H1 (cell line): ENCODE measurements around the gene GNA12. TPM values are rescaled to one million over a fixed set of nuclear protein-coding genes. Genes with fewer than 3 reads are reported as not detected.

Experiments
- CTCF ChIA-PET: fragments of 300-600 bp; sonication (Branson Sonifier 250); formaldehyde crosslinking; loops from one replicate; lab custom pipeline; 2021; ENCODE audit not compliant: partially characterized antibody; lab: Charles Lee
- POLR2A ChIA-PET: fragments of 300-600 bp; sonication (Branson Sonifier 250); formaldehyde crosslinking; loops from one replicate; lab custom pipeline; 2021; ENCODE audit warnings: inconsistent platforms; ENCODE audit not compliant: partially characterized antibody; lab: Charles Lee
- DNase-seq, 2 experiments: peaks; one replicate each; pipeline versions ENCODE4 v3.0.0 to v3.0.0-alpha.2; 2010 to 2022; ENCODE audit warnings: low spot score in 2 of 2, low read depth in 1 of 2, mixed read lengths in 1 of 2
- FAIRE-seq: peaks from 2 replicates; lab custom pipeline; 2011; peaks lifted over from hg19 to GRCh38; lab: Jason Lieb, UNC
- H2AFZ ChIP-seq: 2 replicates; pipeline ENCODE4 v1.8.1; 2012; ENCODE audit warnings: low read length, inconsistent platforms
- H2AK5ac ChIP-seq: 2 replicates; pipeline ENCODE4 v1.6.1; 2013; ENCODE audit warnings: low read depth, low read length
- H2BK120ac ChIP-seq: replicated peaks from 2 replicates; pipeline ENCODE3; 2013; ENCODE audit warnings: low read depth, low read length, inconsistent platforms
- H2BK12ac ChIP-seq: 2 replicates; pipeline ENCODE4 v1.6.1; 2013; ENCODE audit warnings: low read depth, low read length
- H2BK15ac ChIP-seq: 2 replicates; pipeline ENCODE4 v1.6.1; 2013; ENCODE audit warnings: low read length
- H2BK20ac ChIP-seq: 2 replicates; pipeline ENCODE4 v1.6.1; 2013; ENCODE audit warnings: low read length
- H2BK5ac ChIP-seq: 2 replicates; pipeline ENCODE4 v1.6.1; 2013; ENCODE audit warnings: low read depth, low read length
- H3K14ac ChIP-seq: 2 replicates; pipeline ENCODE4 v1.6.1; 2013; ENCODE audit warnings: inconsistent platforms; ENCODE audit not compliant: insufficient read length
- H3K18ac ChIP-seq: 2 replicates; pipeline ENCODE4 v1.6.1; 2013; ENCODE audit warnings: low read length; ENCODE audit errors: extremely low read depth
- H3K23ac ChIP-seq: 2 replicates; pipeline ENCODE4 v1.6.1; 2013; ENCODE audit warnings: inconsistent platforms; ENCODE audit not compliant: insufficient read length
- H3K23me2 ChIP-seq: 2 replicates; pipeline ENCODE4 v1.6.1; 2013; ENCODE audit warnings: low read depth, low read length
- H3K27ac ChIP-seq: 2 replicates; pipeline ENCODE4 v1.6.1; 2011; ENCODE audit warnings: low read depth, low read length, inconsistent platforms
- H3K27me3 ChIP-seq, 4 experiments: replicated peaks in 1 of 4; 1 replicate in 1 of 4; 2 replicates in 3 of 4; pipeline versions ENCODE4 v1.6.1 to v1.8.1; 2011 to 2013; ENCODE audit warnings: low read length in 3 of 4, mild to moderate bottlenecking in 3 of 4, inconsistent platforms in 2 of 4, mixed read lengths in 2 of 4, moderate library complexity in 1 of 4; ENCODE audit not compliant: control insufficient read depth in 3 of 4, insufficient read depth in 3 of 4; ENCODE audit errors: extremely low read depth in 1 of 4
- H3K36me3 ChIP-seq, 4 experiments: 2 replicates each; pipeline versions ENCODE4 v1.6.1 to v1.8.1; 2011 to 2013; ENCODE audit warnings: mild to moderate bottlenecking in 4 of 4, low read length in 3 of 4, moderate library complexity in 2 of 4, control low read depth in 1 of 4, inconsistent platforms in 1 of 4; ENCODE audit not compliant: insufficient read depth in 4 of 4, control insufficient read depth in 2 of 4
- H3K4ac ChIP-seq: replicated peaks from 2 replicates; pipeline ENCODE3; 2013; ENCODE audit warnings: low read length, low read depth, mixed read lengths, inconsistent platforms; ENCODE audit not compliant: insufficient read length
- H3K4me1 ChIP-seq, 4 experiments: replicated peaks in 1 of 4; 1 replicate in 1 of 4; 2 replicates in 3 of 4; pipeline versions ENCODE4 v1.6.1 to v1.8.1; 2011 to 2013; ENCODE audit warnings: low read length in 3 of 4, inconsistent platforms in 2 of 4, mixed read lengths in 1 of 4; ENCODE audit not compliant: insufficient read depth in 4 of 4, control insufficient read depth in 3 of 4
- H3K4me2 ChIP-seq, 2 experiments: 2 replicates each; pipeline versions ENCODE4 v1.6.1 to v1.8.1; 2011 to 2013; ENCODE audit warnings: low read depth in 2 of 2, low read length in 2 of 2, control low read depth in 1 of 2, inconsistent platforms in 1 of 2, mild to moderate bottlenecking in 1 of 2; ENCODE audit not compliant: insufficient read depth in 1 of 2
- H3K4me3 ChIP-seq, 4 experiments: fragments of 200-600, 300-600 bp in 1 of 4; sonication (generic), shearing (Covaris generic), sonication (Bioruptor Twin) in 1 of 4; 2 replicates each; pipeline versions ENCODE4 v1.5.1 to v1.8.1; 2011 to 2016; ENCODE audit warnings: low read length in 4 of 4, low read depth in 3 of 4, control low read depth in 2 of 4, inconsistent platforms in 2 of 4, mild to moderate bottlenecking in 2 of 4, mixed read lengths in 1 of 4, moderate library complexity in 1 of 4; ENCODE audit not compliant: insufficient read depth in 2 of 4; ENCODE audit errors: extremely low read depth in 1 of 4
- H3K56ac ChIP-seq: replicated peaks from 2 replicates; pipeline ENCODE3; 2013; ENCODE audit warnings: low read depth, mild to moderate bottlenecking, mixed read lengths, low read length, inconsistent platforms; ENCODE audit not compliant: insufficient read length
- H3K79me1 ChIP-seq: 2 replicates; pipeline ENCODE4 v1.6.1; 2013; ENCODE audit warnings: low read depth, low read length, control low read depth
- H3K79me2 ChIP-seq, 2 experiments: 2 replicates each; pipeline versions ENCODE4 v1.6.1 to v1.8.1; 2012 to 2013; ENCODE audit warnings: low read length in 2 of 2, mild to moderate bottlenecking in 2 of 2, inconsistent platforms in 1 of 2; ENCODE audit not compliant: insufficient read depth in 2 of 2, control insufficient read depth in 1 of 2
- H3K9ac ChIP-seq, 4 experiments: replicated peaks in 1 of 4; 1 replicate in 1 of 4; 2 replicates in 3 of 4; pipeline versions ENCODE4 v1.6.1 to v1.8.1; 2011 to 2013; ENCODE audit warnings: low read depth in 3 of 4, low read length in 3 of 4, control low read depth in 2 of 4, mild to moderate bottlenecking in 2 of 4, moderate library complexity in 2 of 4, inconsistent platforms in 1 of 4; ENCODE audit errors: extremely low read depth in 1 of 4
- H3K9me3 ChIP-seq, 2 experiments: 2 replicates each; pipeline versions ENCODE4 v1.6.1 to v1.8.1; 2012 to 2013; ENCODE audit warnings: mild to moderate bottlenecking in 2 of 2, moderate library complexity in 2 of 2, control low read depth in 1 of 2, inconsistent platforms in 1 of 2, low read depth in 1 of 2, low read length in 1 of 2, mixed read lengths in 1 of 2; ENCODE audit not compliant: insufficient read depth in 2 of 2
- H4K20me1 ChIP-seq, 2 experiments: replicated peaks in 1 of 2; 2 replicates each; pipeline versions ENCODE3 to v1.8.1; 2011 to 2013; ENCODE audit warnings: inconsistent platforms in 2 of 2, low read length in 2 of 2, mild to moderate bottlenecking in 1 of 2; ENCODE audit not compliant: insufficient read depth in 2 of 2, control insufficient read depth in 1 of 2
- H4K5ac ChIP-seq: 2 replicates; pipeline ENCODE4 v1.6.1; 2013; ENCODE audit warnings: low read length, low read depth, mixed read lengths, inconsistent platforms; ENCODE audit not compliant: insufficient read length
- H4K8ac ChIP-seq: 2 replicates; pipeline ENCODE4 v1.8.0; 2013; ENCODE audit warnings: mild to moderate bottlenecking, moderate library complexity, low read length, inconsistent platforms; ENCODE audit not compliant: insufficient read depth; ENCODE audit errors: extremely low read depth
- H4K91ac ChIP-seq: replicated peaks from 2 replicates; pipeline ENCODE3; 2013; ENCODE audit warnings: low read length, mixed read lengths, inconsistent platforms; ENCODE audit not compliant: insufficient read length
- KDM4A ChIP-seq: IDR thresholded peaks from one replicate; pipeline ENCODE4 v1.7.1; 2012; ENCODE audit warnings: low read depth, mild to moderate bottlenecking, moderate library complexity, low read length, inconsistent platforms; ENCODE audit not compliant: severe bottlenecking
- NANOG ChIP-seq: IDR thresholded peaks from 2 replicates; pipeline ENCODE4 v1.6.1; 2011; ENCODE audit warnings: low read length, low read depth, mild to moderate bottlenecking, inconsistent platforms; ENCODE audit not compliant: insufficient read depth, poor library complexity, severe bottlenecking
- PHF8 ChIP-seq: fragments of 200-600 bp; sonication (generic); conservative IDR thresholded peaks from 2 replicates; pipeline ENCODE4 v1.7.1; 2012; ENCODE audit warnings: low read depth, mild to moderate bottlenecking, inconsistent platforms, low read length, moderate library complexity
- RBBP5 ChIP-seq: IDR thresholded peaks from 2 replicates; pipeline ENCODE4 v1.7.1; 2012; ENCODE audit warnings: low read depth, mild to moderate bottlenecking, inconsistent platforms, low read length, moderate library complexity, borderline replicate concordance
- WGBS, 2 experiments: shearing (Covaris generic) in 1 of 2; methylation state at CpG; one replicate each; pipeline versions ENCODE4 v1.1.6 to v1.1.7; 2013 to 2015; ENCODE audit warnings: low lambda C conversion rate in 2 of 2, mixed read lengths in 2 of 2, inconsistent platforms in 1 of 2, low coverage in 1 of 2, missing lambda C conversion rate in 1 of 2; ENCODE audit not compliant: insufficient replicate concordance in 2 of 2, insufficient coverage in 1 of 2, insufficient read length in 1 of 2; ENCODE audit errors: extremely low coverage in 1 of 2, missing lambda C conversion rate in 1 of 2; 5-methylcytosine and 5-hydroxymethylcytosine counted together
- polyA plus RNA-seq, 7 experiments: library from polyadenylated mRNA; depleted of rRNA in 3 of 7; stranded (reverse) in 5 of 7; unstranded in 2 of 7; fragments of >200 nt in 5 of 7; fragments of 200-250 nt in 2 of 7; gene quantifications; 1 replicate in 5 of 7; 2 replicates in 1 of 7; 4 replicates in 1 of 7; pipeline versions ENCODE4 v1.2.1 to v1.2.3, GENCODE V29; 2011 to 2013; ENCODE audit warnings: missing spikeins in 2 of 7, mixed read lengths in 2 of 7
- total RNA-seq: library from RNA; stranded (reverse); fragmentation: NEBNext Ultra II Directional; extraction: Animal tissue kit (Norgen Biotek cat#: 25700); gene quantifications from 2 replicates; pipeline ENCODE4 v1.2.1, GENCODE V29; 2021

Gene GNA12
- total and polyA plus RNA-seq, 2 of the 8 experiments (the other 6 are each of a cell fraction or from before 2014, with no cell fraction given): 96.5 to 109 TPM

DNA sequence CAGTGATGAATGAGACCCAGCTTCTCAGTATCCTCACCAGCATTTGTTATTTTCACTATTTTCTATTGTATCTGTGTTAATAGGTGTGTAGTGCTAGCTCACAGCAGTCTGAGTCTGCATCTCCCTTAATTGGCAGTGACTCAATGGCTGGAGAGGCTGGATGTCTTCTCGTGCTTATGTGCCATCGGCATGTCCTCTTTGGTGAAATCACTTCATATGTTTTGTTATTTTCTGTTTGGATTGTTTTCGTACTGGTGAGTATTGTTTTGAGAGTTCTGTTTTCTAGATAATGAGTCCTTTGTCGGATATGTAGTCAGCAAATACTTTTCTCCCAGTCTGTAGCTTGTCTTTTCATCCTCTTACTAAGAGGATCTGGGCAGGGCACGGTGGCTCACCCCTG is 90.0 kb downstream of the GNA12 start:
- peaks cover 2 to 77% of the 10 kb centered on the region in 2 experiments; a peak in 3 of 4 replicates for H3K79me2 ChIP-seq
- peaks cover 0 to 1% (median 0%) of the 10 kb centered on the region in 4 experiments; a peak in 3 of 7 replicates for H3K4me1 ChIP-seq
- no peak overlapping the region for H3K27ac ChIP-seq
- H3K4ac ChIP-seq: no peak overlapping the region
- no peak overlapping the region for H3K56ac ChIP-seq
- no peak overlapping the region for H2AK5ac ChIP-seq
- no peak overlapping the region for H2BK5ac ChIP-seq
- H3K18ac ChIP-seq: no peak overlapping the region
- ChIA-PET CTCF (interaction anchor here (0.8 to 2.1 kb wide), 3 partner anchors 10 to 58 kb away, joined by 3 to 10 read pairs (median 3); no protein-coding TSS in a partner anchor), POLR2A (interaction anchor here (0.7 to 0.8 kb wide), 2 partner anchors 13 to 321 kb away, joined by 3 to 4 read pairs; no protein-coding TSS in a partner anchor)
- no peak overlapping the region for H2BK15ac ChIP-seq
- H2AFZ ChIP-seq: no peak overlapping the region
- H4K20me1 ChIP-seq: peaks cover 0 to 2% of the 10 kb centered on the region in 2 experiments
- H3K9ac ChIP-seq: no peak overlapping the region; a peak in 1 of 7 replicates
- no peak overlapping the region for H4K5ac ChIP-seq
- no peak overlapping the region for H3K4me3 ChIP-seq
- 89% methylated on average over 5 of the region's 5 CpGs; no CpG with 5 or more reads in 1 of the 2 experiments for WGBS, 2 experiments
- no peak overlapping the region for H2BK120ac ChIP-seq
- no peaks in the 10 kb centered on the region for H3K9me3 ChIP-seq
- H3K36me3 ChIP-seq: no peaks in the 10 kb centered on the region; a peak in 1 of 8 replicates
- no peak overlapping the region for H4K91ac ChIP-seq
- no peaks in the 10 kb centered on the region for H3K27me3 ChIP-seq
- no peak overlapping the region for H2BK20ac ChIP-seq
- H3K79me1 ChIP-seq: peaks cover 8% of the 10 kb centered on the region; the same call in 1 of the 2 replicates
- FAIRE-seq: no peak
- no peak overlapping the region for H3K14ac ChIP-seq
- H2BK12ac ChIP-seq: no peak overlapping the region
- TF ChIP-seq NANOG (no peak), RBBP5 (no peak), KDM4A (no peak), PHF8 (no peak)
- DNase-seq: no peak
- H4K8ac ChIP-seq: no peak overlapping the region
- H3K23me2 ChIP-seq: no peaks in the 10 kb centered on the region; the same call in 1 of the 2 replicates
- no peak overlapping the region for H3K4me2 ChIP-seq
- H3K23ac ChIP-seq: no peak overlapping the region
